GM19240 (cell line): ENCODE measurements around the gene CRABP2.

ENCODE experiments used
- DNase-seq: peaks from one replicate; pipeline ENCODE4 v3.0.0; 2011; ENCODE audit warnings: low spot score; ENCODE audit not compliant: insufficient read length

CRABP2 gene

GRCh38 chr1:156691665-156692440, 13.5 kb downstream of the CRABP2 start:
- no peak for DNase-seq

DNA sequence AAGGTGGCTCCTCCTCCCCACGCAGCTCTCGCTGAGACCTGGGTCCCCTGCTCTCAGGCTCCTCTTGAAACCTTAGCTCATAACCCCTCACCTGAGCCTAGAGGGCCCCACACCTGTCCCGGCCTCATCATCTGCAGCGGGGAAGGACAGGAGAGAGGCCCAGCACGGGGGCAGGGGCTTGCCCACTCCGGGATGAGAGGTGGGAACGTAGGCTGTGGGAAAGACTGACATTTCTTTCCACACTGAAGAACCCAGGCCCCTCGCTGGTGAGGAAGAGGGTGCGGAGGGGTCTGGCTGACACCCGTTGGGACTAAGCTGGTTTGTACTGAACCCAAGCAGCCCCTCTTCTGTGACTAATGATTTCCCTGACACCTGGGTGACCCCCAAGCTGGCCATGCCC, 14.2 kb downstream of the CRABP2 start:
- no peak for DNase-seq

GRCh38 chr1:156690675-156691036, 14.7 kb downstream of the CRABP2 start:
- DNase-seq, result no peak

GRCh38 chr1:156689953-156690674, 15.3 kb downstream of the CRABP2 start:
- DNase-seq, result no peak

GRCh38 chr1:156689035-156689952, 16.1 kb downstream of the CRABP2 start:
- DNase-seq, result peak; percentile 91

DNA sequence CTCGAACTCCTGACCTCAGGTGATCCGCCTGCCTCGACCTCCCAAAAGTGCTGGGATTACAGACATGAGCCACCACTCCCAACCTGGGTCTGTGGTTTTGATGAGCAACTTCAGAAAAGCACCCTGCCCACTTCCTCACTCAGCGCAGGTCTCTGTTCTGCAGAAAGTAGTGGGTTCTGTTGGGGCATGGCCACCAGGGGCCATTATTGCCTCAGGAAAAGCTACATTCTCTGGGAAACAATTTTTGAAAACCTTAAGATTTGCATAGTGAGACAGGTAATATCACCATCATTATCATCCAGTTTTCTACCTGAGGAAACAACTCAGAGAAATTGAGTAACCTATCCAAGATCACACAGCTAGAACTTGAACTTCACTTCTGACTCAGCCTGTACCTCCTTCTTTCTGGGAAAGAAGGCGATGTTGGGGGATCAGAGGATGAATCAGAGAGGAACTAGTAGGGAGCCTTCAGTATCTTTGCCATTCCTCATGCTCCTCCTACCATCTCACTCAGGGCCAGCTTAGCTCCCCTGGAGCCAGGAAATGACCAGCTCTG, 21.1 kb downstream of the CRABP2 start:
- DNase-seq, result no peak

GRCh38 chr1:156682166-156682890, 23.1 kb downstream of the CRABP2 start:
- no peak for DNase-seq

GRCh38 chr1:156681196-156681960, 24.0 kb downstream of the CRABP2 start:
- DNase-seq, result no peak

DNA sequence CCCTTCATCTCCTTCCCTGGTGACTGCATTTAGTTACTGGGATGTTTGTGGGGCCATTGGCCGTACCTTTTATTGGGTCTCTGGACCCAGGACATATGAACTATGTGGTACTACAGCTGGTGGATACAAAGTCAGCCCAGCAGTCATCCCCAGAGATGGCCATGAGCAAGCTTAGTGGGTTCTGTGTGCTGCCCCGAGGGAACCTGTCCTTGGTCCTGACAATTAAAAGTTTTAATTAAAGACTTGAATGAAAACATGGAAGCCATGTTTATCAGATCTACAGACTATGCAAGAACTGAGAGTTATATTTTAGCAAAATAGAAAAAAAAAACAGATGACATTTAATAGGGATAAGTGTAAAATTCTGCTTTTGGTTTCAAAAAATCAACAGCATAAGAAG, 25.3 kb downstream of the CRABP2 start:
- DNase-seq, result no peak

- peak; percentile 43 for DNase-seq
These were observed 27.5 kb downstream of the CRABP2 start for GRCh38 chr1:156677616-156678596.

- no peak for DNase-seq
These were observed 28.4 kb downstream of the CRABP2 start, which contains the start of gene NES for GRCh38 chr1:156676820-156677615. TSS of gene NES (minus strand) at chr1:156677407. CDS start at chr1:156677264, 143 bp downstream.

- no peak for DNase-seq
These were observed 29.1 kb downstream of the CRABP2 start for GRCh38 chr1:156676114-156676819.

DNA sequence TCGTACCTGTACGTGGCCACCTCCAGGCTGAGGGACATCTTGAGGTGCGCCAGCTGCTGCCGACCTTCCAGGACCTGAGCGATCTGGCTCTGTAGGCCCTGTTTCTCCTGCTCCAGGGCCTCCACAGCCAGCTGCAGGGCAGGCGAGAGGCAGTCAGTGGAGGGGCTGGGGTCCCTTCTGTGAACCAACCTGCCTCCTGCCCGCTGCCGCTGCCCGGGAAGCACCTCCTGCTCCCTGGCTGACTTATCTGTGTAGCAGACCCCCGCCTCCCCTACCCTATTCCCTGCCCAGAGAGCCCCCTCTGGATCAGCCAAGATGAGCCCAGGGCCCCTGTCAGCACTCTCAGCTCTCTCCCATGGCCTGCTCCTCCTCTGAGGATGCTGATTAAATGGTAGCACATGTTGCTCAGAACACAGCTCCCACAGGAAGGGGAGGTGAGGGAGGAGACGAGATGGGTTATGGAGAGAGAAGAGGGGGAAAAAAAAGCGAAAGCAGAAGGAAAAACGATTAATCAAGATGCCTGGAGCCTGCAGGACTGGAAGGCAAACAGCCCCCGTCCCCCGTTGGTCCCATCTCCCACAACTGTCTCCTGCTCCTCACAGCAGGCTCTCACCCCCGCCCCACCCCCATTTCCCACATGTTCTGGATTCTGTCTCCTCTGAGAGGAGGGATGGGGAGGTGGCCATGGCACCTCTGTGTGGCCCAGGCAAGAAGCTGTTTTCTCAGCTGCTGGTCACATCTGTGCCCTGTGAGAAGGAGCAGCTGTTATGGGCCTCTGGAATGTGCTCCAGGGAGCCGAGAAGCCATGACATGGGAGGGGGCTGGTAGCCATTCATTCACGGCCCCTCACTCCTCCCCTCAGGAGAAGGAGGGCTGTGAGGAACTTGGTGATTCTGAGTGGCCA, 29.9 kb downstream of the CRABP2 start:
- DNase-seq, result no peak

- no peak for DNase-seq
These were observed 31.8 kb downstream of the CRABP2 start for GRCh38 chr1:156673387-156674121.

DNA sequence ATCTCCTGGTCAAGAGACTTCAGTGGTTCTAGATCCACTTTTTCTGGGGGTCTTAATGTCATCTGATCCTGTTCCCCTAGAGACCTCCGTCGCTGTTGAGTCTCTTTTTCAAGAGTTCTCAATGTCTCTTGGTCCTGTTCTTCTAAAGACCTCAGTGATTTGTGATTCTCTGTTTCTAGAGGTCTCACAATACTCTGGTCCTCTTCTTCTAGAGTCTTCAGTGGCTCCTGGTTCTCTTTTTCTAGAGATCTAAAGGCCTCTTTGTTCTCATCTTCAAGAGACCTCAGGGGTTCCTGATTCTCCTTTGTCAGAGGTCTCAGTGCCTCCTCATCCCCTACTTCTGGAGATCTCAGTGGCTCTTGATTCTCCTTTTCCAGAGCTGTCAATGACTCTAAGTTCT, 33.6 kb downstream of the CRABP2 start:
- no peak for DNase-seq

DNA sequence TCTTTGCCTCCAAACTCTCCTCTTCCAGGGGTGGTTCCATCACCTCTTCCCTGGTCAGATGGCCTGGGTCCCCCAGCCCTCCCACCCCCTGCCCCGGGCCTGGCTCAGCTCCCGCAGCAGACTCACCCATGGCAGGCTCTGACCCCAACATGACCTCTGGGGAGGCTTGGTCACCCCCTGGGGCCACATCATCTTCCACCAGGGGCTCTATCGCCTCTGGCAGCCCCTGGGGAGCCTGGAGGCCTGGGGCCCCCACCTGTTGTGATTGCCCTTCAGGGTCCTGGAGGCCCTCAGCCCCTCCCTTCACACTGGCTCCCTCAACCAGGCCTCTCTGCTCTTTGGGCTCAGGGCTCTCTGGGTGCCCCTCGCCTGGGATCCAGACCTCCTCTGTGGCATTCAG, 34.6 kb downstream of the CRABP2 start:
- no peak for DNase-seq
